Epithelial cell of proximal tubule (primary cell): ENCODE data around the gene SLC35C1. TPM values are rescaled to one million over a fixed set of nuclear protein-coding genes. Genes with fewer than 3 reads are reported as not detected.
"Not testable (repeated sequence)": the region's sequence is repeated elsewhere in the genome, so short reads cannot be mapped to it uniquely, and the experiment has no call there.

ENCODE experiments used
- DNase-seq: peaks from one replicate; pipeline ENCODE4 v3.0.0-alpha.2; 2011; ENCODE audit warnings: low read depth
- H3K4me3 ChIP-seq: 2 replicates; pipeline ENCODE4 v1.5.1; 2011; ENCODE audit warnings: low read depth, mild to moderate bottlenecking, low read length
- total RNA-seq: library from RNA; depleted of rRNA; stranded (reverse); fragments of >200 nt; gene quantifications from 2 replicates; pipeline ENCODE4 v1.2.3, GENCODE V29; 2015
- TF ChIP-seq, protein P1 (sequence below): conservative IDR thresholded peaks from 2 replicates; pipeline ENCODE4 v1.5.1; 2012; ENCODE audit warnings: low read depth, mild to moderate bottlenecking, low read length

The SLC35C1 gene
- total RNA-seq, 1 donor from 2014 or later, result 15.1 TPM

GRCh38 chr11:45806072-45806933, 1.4 kb downstream of the SLC35C1 start:
- TF ChIP-seq, protein P1, sequence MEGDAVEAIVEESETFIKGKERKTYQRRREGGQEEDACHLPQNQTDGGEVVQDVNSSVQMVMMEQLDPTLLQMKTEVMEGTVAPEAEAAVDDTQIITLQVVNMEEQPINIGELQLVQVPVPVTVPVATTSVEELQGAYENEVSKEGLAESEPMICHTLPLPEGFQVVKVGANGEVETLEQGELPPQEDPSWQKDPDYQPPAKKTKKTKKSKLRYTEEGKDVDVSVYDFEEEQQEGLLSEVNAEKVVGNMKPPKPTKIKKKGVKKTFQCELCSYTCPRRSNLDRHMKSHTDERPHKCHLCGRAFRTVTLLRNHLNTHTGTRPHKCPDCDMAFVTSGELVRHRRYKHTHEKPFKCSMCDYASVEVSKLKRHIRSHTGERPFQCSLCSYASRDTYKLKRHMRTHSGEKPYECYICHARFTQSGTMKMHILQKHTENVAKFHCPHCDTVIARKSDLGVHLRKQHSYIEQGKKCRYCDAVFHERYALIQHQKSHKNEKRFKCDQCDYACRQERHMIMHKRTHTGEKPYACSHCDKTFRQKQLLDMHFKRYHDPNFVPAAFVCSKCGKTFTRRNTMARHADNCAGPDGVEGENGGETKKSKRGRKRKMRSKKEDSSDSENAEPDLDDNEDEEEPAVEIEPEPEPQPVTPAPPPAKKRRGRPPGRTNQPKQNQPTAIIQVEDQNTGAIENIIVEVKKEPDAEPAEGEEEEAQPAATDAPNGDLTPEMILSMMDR, result no peak
- peak overlapping the region; percentile 84 for H3K4me3 ChIP-seq
- no peak for DNase-seq

- TF ChIP-seq, protein P1, result no peak
- peak overlapping the region; percentile 84 for H3K4me3 ChIP-seq
- no peak for DNase-seq
These were observed 2.2 kb downstream of the SLC35C1 start for GRCh38 chr11:45806937-45807791.

DNA sequence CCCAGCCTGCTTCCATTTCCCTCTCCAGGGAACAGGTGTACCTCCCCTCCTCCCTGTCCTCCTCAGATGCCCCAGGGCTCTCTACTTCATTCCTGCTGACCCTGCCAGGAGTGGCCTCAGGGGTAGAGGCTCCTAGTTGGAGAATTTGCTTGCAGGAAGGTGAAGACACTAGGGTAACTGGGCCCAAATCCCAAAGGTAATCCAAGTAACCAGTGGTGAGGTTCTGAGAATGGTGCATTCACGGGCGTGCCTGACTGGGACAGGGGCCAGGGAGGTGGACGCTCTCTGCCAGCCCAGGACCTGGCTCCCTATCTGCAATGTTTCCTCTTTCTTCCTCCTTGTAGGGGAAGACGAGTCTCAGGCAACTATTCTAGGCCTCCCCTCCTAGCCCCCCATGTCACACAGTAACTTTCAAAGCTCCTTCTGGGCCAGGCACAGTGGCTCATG, 2.9 kb downstream of the SLC35C1 start:
- DNase-seq, result no peak
- H3K4me3 ChIP-seq, result peak overlapping the region; percentile 84
- TF ChIP-seq, protein P1, result no peak

DNA sequence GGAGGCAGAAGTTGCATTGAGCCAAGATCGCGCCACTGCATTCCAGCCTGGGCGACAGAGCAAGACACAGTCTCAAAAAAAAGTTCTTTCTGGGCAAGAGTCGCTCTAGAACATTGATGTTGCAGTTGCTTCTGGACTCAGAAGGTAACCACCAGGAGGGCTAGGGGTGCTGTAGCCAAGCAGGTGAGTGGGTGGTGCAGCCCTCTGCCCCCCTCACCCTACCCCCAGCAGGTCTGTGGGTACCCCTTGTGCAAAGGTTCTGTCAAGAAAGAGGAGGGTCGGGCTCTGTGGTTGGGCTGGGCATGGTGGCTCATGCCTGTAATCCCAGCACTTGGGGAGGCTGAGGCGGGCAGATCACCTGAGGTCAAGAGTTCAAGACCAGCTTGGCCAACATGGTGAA, 3.5 kb downstream of the SLC35C1 start:
- not testable (repeated sequence) for DNase-seq, H3K4me3 ChIP-seq

GRCh38 chr11:45809456-45810395, 4.8 kb downstream of the SLC35C1 start:
- no peak for DNase-seq
- TF ChIP-seq, protein P1, result no peak

GRCh38 chr11:45810431-45811108, 5.6 kb downstream of the SLC35C1 start:
- no peak for DNase-seq
- H3K4me3 ChIP-seq, result no peak overlapping the region
- TF ChIP-seq, protein P1, result no peak

More at GRCh38 chr11:45809456-45810395, 4.8 kb downstream of the SLC35C1 start:
- no peak overlapping the region for H3K4me3 ChIP-seq
